ENCODE measurements around the gene SLC43A1.

SLC43A1 gene

DNA sequence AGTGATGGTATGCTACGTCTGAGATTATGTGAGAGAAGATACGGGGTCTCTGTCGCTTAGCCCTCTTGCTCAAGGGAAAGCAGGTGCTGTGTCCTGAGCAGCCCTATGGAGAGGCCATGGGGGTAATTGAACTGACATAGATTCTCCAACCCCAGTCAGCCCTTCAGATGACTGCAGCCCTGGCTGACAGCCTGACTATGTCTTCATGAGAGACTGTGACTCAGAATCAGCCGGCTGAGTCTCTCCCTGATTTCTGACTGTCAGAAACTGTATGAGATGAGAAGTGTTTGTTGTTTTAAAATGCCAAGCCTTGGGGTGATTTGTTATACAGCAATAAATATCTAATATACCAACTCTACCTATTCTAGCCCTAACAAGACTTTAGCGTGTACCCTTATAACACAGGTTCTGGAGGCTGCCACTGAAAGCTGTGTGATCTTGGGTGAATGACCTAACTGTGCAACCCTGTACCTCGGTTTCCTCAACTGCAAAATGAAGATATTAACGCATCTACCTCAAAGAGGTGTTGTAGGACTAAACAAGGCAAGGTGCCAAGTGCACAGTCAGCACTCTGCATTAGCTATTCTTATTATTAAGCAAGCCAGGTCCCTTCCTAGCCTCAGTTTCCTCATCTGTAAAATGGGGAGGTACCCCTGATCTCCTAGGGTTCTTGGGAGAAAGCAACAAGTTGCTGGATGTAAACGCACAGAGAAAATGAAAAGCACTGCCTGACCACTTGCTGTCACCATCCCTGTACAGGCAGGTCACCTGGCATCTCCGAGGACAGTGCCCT is 24.9 kb downstream of the SLC43A1 start:
- Histone ChIP-seq H3K4me3 (ENCODE audit: low read depth, low read length) (no peak overlapping the region), H3K9ac (no peak overlapping the region), H3K36me3 (ENCODE audit: control insufficient read depth, insufficient read depth, low read length) (no peaks in the 10 kb centered on the region), H3K79me2 (no peaks in the 10 kb centered on the region), H3K27me3 (ENCODE audit: control insufficient read depth, insufficient read depth, low read length) (no peaks in the 10 kb centered on the region), H3K4me1 (no peaks in the 10 kb centered on the region), H3K9me3 (ENCODE audit: control insufficient read depth, low read length) (no peaks in the 10 kb centered on the region), H3K4me2 (ENCODE audit: low read length) (no peak overlapping the region), H2AFZ (no peak overlapping the region), H3K27ac (no peak overlapping the region)
- TF ChIP-seq CTCF (IDR thresholded peaks at IDR 0.05): no peak

DNA sequence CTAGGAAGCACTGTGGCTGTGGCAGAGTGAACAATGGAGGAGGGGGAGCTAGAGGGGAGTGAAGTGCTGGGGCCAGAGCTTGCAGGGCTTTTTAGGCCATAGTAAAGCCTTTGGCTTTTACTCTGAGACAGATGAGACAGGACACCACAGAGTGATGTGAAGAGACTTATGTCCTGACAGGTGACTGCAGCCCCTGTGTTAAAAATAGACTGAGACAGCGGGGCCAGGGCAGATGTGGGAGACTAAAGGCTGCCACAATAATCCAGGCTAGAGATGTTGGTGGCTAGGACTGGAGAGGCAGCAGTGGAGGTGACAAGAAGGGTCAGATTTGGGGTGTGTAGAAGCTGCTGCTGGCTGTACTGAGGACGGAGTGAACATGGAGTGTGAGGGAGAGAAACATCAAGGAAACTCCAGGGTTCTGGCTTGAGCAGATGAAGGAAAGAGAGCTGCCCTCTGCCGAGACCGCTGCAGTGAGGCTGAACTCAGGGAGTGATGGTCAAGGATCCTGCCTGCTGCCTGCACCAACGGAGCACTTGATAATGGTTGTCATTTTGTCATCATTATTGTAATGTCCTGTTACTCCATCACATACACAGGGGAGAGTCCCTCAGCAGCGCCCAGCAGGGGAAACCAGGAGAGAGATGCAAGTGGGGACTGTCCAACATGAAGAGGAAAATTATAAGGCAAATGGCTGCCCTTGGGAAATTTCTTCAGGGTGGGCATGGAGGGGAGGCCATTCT is 27.4 kb downstream of the SLC43A1 start:
- H3K4me2 ChIP-seq (ENCODE audit: low read length): no peak overlapping the region
- H3K4me1 ChIP-seq: no peaks in the 10 kb centered on the region
- H3K27ac ChIP-seq: no peak overlapping the region
- H3K4me3 ChIP-seq (ENCODE audit: low read depth, low read length): no peak overlapping the region
- no peaks in the 10 kb centered on the region for H3K79me2 ChIP-seq
- H2AFZ ChIP-seq: no peak overlapping the region
- H3K36me3 ChIP-seq (ENCODE audit: control insufficient read depth, insufficient read depth, low read length): no peaks in the 10 kb centered on the region
- H3K9me3 ChIP-seq (ENCODE audit: control insufficient read depth, low read length): no peaks in the 10 kb centered on the region
- H3K27me3 ChIP-seq (ENCODE audit: control insufficient read depth, insufficient read depth, low read length): no peaks in the 10 kb centered on the region
- H3K9ac ChIP-seq: no peak overlapping the region
- TF ChIP-seq CTCF (IDR thresholded peaks at IDR 0.05): no peak

DNA sequence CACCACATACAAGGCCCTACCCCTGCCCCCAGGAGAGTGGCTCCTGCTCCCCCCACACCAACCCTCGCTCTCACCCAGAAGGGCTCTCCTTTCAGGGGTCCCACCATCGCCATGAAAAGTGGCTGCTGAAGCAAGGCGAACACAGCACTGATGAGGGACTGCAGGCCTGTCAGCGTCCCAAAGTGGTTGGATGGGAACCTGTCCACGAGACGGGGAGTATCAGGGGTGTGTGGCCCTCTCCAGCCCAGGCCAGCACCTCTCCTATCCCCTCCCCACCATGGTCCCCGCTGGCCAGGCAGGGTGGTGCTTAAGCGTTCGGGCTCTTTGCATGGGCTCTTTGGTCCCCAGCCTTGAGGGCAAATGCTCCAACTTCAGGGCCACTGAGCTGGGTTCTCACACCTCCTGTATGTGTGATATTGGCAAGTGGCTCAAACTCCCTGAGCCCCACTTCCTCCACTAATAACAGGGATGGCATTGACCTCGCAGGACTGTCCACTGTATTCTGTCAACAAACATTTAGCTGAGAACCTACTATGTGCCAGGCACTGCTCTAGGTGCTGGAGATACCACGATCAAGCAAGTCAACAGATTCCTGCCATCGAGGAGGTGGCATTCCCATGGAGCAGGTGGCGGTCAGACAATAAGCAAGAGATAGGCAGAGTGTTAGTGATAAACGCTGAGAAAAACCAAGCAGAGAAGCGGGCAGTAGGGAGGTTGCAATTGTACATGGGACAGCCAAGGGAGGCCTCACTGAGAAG is 28.3 kb downstream of the SLC43A1 start:
- no peak overlapping the region for H3K9ac ChIP-seq
- no peak overlapping the region for H3K4me3 ChIP-seq (ENCODE audit: low read depth, low read length)
- no peak for TF ChIP-seq CTCF (IDR thresholded peaks at IDR 0.05)
- no peaks in the 10 kb centered on the region for H3K79me2 ChIP-seq
- H3K4me1 ChIP-seq: no peaks in the 10 kb centered on the region
- H3K27me3 ChIP-seq (ENCODE audit: control insufficient read depth, insufficient read depth, low read length): no peaks in the 10 kb centered on the region
- no peak overlapping the region for H3K27ac ChIP-seq
- no peak overlapping the region for H3K4me2 ChIP-seq (ENCODE audit: low read length)
- H3K36me3 ChIP-seq (ENCODE audit: control insufficient read depth, insufficient read depth, low read length): no peaks in the 10 kb centered on the region
- no peaks in the 10 kb centered on the region for H3K9me3 ChIP-seq (ENCODE audit: control insufficient read depth, low read length)
- no peak overlapping the region for H2AFZ ChIP-seq

DNA sequence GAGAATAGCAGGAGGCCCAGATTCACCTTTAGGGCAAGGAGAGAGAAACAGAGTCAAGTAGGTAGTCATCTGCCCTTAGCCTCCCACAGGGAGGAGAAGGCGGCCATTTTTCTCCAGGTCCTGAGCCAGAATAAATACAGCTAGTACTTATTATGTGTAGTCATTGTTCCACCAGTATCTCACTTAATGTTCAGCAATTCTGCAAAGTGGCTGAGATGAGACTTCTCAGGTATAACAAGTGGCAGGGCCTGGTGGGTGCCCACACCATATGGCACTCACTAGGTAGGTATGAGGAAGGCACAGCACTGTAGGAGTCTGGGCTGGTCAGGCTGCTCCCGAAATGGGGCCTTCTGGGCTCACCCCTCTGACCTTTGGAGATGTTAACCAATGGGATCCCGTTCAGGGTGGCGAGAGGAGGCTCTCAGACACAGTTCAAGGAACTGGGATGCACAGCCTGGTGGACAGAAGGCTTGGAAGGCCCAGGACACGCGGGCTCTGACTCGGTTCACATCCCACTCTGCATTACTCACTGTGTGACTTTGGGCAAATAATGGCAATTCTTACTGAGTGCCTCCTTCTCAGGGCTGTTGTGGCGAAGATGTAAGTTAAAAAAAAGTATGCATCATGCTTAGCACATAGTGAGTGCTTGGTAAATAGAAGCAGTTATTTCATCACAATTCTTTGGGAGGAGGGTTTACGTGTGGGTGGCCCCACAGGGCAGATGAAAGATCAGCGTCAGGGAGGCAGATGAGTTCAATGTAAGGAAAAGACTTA is 30.1 kb downstream of the SLC43A1 start:
- Histone ChIP-seq H3K9ac (no peak overlapping the region), H3K27ac (no peak overlapping the region), H3K4me2 (ENCODE audit: low read length) (no peak overlapping the region), H3K4me3 (ENCODE audit: low read depth, low read length) (no peak overlapping the region), H3K9me3 (ENCODE audit: control insufficient read depth, low read length) (no peaks in the 10 kb centered on the region), H3K27me3 (ENCODE audit: control insufficient read depth, insufficient read depth, low read length) (no peaks in the 10 kb centered on the region), H3K36me3 (ENCODE audit: control insufficient read depth, insufficient read depth, low read length) (no peaks in the 10 kb centered on the region), H2AFZ (no peak overlapping the region), H3K79me2 (no peaks in the 10 kb centered on the region), H3K4me1 (no peaks in the 10 kb centered on the region)
- TF ChIP-seq CTCF (IDR thresholded peaks at IDR 0.05): no peak

Data from parathyroid adenoma (tissue), 2 donors.